HG02981 (cell line): Measurements from ENCODE around the gene UBE2I.
"Not testable (repeated sequence)": the region's sequence is repeated elsewhere in the genome, so short reads cannot be mapped to it uniquely, and the experiment has no call there.

Experiments used
- ATAC-seq: cut with Tn5 transposase; IDR thresholded peaks from one replicate; pipeline ENCODE4 v1.9.1; 2021; ENCODE audit warnings: mild to moderate bottlenecking, moderate library complexity; ENCODE audit not compliant: unreplicated experiment

UBE2I gene

DNA sequence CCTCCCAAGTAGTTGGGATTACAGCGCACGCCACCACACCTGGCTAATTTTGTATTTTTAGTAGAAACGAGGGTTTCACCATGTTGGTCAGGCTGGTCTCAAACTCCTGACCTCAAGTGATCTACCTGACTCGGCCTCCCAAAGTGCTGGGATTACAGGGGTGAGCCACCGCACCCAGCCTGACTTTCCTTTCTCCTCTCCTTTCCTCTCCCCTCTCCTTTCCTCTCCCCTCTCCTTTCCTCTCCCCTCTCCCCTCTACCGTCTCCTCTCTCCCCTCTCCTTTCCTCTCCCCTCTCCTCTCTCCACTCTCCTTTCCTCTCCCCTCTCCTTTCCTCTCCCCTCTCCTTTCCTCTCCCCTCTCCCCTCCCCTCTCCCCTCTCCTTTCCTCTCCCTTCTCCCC is 17.2 kb upstream of the UBE2I start:
- not testable (repeated sequence) for ATAC-seq

DNA sequence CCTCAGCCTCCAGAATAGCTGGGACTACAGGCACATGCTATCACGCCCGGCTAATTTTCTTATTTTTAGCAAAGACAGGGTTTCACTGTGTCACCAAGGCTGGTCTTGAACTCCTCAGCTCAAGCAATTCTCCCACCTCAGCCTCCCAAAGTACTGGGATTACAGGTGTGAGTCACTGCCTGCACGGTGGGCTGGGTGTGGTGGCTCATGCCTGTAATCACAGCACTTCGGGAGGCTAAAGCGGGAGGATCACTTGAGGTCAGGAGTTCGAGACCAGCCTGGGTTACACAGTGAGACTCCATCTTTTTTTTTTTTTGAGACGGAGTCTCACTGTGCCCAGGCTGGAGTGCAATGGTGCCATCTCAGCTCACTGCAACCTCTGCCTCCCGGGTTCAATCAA is 16.6 kb upstream of the UBE2I start:
- not testable (repeated sequence) for ATAC-seq

DNA sequence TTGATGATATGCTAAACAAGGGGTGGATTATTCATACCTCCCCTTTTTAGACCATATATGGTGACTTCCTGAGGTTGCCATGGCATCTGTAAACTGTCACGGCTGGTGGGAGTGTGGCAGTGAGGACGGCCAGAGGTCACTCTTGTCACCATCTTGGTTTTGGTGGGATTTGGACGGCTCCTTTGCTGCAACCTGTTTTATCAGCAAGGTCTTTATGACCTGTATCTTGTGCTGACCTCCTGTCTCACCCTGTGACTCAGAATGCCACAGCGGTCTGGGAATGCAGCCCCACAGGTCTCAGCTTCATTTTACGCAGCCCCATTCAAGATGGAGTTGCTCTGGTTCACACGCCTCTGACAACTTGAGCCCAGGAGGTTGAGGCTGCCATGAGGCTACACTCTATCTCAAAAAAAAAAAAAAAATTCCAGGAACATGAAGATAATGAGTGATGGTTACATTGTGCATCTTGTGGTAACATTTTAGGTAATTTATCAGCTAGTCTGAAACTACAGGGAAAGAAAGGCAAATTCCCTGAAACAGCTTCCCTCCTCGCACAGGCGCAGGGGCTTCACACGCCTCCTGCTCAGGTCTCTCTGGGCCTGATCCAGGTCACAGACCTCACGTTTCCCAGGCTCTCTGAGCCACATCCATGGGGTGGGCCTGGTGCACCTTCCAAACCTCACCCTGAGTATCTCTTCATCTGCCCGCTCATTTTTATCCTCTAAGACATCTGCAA is 15.3 kb upstream of the UBE2I start:
- no peak for ATAC-seq

DNA sequence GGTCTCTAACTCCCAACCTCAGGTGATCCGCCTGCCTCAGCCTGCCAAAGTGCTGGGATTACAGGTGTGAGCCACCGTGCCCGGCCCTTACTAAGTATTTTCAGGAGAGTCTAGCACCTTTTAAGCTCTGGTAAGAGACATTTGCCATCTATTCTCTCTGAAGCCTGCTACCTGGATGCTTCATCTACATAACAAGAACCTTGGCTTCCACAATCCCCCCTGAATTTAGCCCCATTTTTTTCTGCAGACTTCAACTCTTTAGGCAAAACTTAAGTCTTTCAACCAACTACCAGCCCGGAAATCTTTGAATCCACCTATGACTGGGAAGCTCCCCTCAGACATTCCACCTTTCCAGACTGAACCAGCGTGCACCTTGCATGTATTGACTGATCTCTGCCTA is 14.0 kb upstream of the UBE2I start:
- ATAC-seq: no peak

DNA sequence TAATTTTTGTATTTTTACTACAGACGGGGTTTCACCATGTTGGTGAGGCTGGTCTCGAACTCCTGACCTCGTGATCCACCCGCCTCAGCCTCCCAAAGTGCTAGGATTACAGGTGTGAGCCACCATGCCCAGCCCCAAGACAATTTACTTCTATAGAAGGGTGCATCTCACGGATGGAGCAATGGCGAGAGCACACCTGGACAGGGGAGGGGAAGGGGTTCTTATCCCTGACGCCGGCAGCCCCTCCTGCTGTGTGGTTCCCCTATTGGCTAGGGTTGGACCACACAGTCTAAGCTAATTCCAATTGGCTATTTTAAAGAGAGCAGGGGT is 12.8 kb upstream of the UBE2I start:
- not testable (repeated sequence) for ATAC-seq

DNA sequence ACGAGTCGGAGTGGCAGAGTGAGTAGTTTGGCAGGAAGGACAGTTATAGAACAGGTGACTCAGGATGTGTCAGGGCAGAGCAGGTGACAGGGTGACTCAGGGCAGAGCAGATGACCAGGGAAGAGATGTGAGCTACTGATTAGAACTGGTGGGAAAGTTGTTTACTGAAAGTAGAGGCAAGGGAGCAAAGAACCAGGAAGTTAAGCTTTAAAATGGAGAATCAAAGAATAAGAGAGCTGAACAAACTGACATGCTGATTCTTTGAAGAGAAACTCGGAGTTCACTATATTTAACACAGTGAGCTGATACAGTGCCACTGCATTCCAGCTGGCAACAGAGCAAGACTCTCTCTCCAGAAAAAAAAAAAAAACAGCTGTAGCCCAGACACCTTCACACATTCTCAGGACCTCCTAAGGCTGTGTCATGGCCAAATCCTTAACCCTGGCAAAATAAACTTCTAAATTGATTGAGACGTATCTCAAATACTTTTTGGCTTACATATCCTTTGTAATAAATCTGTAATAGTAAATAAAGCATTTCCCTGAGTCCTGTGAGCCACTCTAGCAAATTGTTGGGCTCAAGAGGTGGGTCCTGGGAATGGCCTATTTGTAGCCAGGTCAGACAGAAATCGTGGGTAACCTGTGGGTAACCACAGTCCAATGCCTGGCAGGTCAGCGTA is 12.3 kb upstream of the UBE2I start:
- no peak for ATAC-seq

DNA sequence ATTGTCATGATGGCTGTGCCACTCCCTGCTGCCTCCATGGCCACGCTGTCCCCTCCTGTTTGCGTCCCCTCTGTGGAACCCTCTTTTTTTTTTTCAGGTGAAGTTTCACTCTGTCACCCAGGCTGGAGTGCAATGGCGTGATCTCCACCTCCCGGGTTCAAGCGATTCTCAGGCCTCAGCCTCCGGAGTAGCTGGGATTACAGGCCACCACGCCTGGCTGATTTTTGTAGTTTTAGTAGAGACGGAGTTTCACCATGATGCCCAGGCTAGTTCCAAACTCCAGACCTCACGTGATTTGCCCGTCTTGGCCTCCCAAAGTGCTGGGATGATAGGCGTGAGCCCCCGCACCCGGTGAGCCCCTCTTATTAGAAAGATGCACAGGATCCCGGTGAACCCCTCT is 11.0 kb upstream of the UBE2I start:
- no peak for ATAC-seq

DNA sequence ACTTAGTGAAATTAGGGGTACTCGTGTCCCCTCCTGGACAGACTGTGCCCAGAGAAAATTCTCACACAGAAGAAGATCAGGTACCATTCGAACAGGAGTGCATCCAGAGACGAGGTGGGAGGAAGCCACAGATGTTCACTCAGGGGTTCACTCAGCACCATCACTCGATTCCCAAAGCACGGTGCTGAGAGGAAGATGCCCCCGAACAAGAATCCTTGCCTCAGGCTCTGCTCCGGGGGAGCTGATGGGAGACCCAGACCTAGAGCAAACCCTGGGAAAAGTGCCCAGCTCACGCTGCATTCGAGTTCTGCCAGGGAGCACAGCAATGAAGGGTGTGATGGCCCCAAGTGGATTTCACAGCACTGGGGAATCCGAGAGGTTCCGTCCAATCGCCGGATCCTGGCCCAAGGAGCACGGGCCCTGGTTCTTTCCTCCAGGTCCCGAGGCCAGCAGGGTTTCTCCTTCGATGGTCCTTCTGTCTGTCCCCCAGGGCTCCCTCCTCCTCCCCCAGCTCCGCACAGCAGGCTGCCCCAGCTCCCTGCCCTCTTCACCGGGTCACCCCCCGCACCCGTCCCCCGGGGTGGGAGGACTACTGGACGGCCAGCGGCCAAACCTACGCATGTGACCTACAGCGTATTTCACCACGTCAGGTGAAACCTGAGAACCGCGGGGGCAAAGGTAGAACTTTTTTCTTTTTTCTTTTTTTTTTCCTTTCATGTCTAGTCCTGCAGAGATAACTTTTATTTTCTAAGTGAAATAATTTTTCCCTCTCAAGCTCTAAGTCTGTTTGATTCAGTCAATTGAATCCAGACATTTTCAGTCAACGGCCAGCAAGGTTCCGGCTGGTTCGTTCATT is 10.2 kb upstream of the UBE2I start:
- no peak for ATAC-seq

DNA sequence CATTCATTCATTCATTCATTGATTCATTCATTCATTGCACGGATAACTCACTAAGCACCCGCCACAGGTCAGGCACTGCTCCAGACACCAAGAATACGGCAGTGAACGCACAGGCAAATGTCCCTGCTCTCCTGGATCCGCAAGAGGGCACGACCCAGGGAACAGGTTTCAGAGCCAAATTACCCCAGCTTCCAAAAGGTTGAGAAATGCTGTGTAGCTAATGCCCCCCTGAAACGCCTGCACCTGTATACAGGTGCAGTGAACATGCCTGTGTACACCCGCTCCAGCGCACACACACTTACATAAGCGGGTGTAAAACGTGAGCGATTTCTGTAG is 9.6 kb upstream of the UBE2I start:
- ATAC-seq: no peak

DNA sequence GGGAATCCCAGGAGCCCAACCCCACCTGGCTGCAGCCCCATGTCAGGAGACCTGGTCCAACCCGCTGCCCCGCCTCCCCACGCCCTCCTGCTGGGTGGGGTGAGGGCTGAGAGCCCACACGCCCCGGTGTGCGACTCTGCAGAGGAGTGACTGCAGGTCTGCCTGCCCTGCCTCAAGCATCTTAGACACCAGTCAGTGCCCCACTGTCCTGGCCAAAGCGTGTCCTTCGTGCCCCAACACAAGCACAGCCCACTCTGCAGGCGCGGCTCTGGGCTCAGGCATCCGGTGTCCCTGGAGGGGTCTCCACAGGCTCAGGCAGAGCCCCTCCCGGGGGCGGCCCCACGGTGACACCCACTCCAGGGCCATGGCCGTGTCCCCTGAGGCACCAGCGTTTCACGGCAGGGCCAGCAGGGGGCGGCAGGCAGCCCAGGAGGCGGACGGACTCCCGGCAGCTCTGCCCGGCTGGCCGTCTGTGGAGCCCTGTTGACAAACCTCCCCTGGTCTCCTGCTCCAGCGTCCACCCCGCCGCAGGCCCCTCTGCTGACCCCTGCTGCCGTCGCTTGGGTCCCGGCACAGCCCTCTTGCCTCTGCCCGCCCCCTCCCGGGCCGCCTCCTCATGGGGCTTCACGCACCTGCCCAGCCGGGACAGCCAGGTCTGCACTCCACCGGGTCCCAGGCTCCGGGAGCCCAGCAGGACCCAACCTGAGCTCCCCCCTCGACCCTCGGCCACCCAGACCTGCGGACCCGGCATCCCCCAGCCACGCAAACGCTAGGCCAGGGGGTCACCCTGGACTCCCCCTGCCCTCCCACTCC is 8.6 kb upstream of the UBE2I start:
- no peak for ATAC-seq

DNA sequence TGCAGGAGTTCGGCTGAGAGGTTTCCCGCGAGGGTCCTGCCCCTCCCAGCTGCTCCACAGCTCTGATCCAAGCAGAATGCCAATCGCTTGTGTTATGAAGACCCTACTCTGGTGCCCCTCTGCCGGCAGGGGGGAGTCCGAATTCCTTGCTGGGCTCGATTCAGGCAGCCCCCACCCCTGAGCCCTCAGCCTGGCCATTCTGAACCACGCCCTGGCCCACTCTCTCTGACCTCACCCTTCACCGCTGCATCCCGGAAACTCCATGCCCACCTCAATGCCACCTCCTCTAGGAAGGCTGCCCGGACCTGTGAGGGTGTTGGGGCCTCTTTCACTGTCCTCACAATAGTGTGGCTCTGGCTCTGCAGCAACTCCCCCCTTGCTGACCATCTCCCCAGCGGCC is 7.9 kb upstream of the UBE2I start:
- no peak for ATAC-seq

DNA sequence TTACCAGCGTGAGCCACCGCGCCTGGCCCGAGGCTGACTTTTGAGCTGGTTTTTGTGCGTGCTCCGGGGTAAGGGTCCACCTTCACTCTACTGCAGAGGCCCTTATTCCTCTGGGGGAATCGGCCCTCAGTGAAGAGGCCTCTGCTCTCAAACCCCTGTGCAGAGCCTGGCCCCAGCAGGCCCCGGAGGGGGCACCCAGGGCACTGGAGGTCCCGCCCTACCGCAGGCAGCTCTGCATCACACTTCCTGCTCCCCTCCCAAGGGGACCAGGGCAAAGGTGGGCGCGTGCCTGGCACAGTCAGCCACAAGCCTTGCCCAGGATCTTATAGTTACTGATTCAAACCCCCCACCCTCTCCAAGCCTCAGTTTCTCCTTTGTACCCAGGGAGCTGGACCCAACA is 3.6 kb upstream of the UBE2I start:
- ATAC-seq: no peak

DNA sequence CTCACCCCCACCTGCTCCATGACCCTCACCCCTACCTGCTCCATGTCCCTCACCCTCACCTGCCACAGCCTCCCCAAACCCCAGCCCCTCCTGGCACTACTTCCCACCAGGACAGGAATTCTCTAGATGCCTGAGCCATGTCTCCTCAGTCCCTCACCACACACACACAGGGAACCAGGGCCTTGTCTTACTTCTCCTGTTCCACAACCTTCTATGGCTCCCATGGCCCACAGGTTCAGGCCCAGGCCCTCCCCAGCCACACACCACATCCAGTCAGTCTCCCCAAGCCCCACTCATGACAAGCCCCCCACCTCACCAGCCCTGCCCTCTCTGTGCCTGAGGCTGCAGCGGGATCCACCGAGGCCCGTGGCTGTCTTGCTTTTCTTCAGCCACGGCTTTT is 3.1 kb upstream of the UBE2I start:
- no peak for ATAC-seq

DNA sequence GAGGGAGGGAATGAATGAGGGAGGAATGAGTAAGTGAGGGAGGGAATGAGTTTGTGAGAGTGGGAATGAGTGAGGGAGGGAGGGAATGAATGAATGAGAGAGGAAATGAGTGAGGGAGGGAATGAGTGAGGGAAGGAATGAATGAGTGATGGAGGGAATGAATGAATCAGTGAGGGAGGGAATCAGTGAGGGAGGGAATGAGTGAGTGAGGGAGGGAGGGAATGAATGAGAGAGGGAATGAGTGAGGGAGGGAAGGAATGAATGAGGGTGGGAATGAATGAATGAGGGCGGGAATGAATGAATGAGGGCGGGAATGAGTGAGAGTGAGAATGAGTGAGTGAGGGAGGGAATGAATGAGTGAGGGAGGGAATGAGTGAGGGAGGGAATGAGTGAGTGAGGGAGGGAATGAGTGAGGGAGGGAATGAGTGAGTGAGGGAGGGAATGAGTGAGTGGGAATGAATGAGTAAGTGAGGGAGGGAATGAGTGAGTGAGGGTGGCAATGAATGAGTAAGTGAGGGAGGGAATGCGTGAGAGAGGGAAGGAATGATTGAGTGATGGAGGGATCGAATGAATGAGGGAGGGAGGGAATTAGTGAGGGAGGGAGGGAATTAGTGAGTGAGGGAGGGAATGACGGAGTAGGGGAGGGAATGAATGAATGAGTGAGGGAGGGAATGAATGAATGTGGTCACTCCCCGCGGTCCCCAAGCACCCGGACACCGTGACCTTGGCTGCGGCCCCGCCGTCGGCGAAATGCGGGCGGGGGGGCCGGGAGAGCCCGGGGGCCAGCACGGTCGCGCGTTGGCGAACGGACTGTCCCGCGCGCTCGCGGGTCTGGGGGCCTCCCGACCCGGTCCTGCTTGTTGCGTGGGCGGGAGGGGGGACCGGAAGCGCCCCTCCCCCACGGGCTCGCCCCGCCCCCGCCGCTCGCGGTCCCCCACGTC is 1.1 kb upstream of the UBE2I start:
- ATAC-seq: peak; percentile 22

DNA sequence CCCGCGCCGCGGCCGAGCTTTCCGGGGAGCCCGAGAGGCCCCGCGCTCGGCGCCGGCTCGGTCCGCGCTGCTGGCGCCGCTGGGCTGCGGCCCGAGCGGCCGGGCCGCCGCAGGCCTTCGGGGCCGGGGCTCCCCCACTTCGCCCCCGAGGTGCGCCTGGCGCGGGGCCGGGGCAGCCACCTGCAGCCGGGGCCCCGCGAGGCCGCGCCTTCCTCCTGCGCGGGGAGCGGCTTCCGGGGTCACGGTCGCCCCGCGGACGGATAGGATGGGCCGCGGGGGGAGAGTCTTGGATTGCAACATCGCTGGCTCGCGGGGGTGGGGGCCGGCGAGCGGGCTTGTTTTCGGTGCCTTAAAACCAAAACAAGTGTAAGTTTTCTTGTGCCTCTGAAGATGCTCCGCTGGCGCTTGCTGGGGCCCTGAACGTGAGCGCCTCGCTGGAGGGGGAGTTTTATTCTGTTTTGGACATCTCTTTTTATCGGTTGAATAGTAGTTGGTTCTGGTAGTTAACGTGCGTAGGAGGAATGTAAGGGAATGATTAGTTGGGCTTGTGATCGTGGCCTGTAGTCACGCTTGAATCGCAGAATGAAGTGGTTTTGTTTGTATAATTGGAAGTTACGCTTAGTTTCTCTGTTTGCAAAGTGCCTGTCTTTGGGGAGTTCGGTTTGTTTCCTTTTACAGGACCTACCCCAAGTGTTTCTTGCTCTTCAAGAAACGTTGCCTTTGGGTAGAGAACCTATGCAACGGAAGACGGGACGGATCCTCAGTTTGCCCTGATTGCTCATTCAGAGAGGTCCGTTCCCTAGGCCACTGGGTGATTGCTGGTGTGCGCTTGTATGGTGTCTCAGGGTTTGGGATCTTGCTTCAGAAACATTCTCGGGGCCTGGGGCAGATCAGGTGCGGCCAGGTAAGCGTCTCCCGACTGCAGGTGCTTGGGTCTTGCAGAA is 724 bp downstream of the UBE2I start:
- ATAC-seq: peak; percentile 11

DNA sequence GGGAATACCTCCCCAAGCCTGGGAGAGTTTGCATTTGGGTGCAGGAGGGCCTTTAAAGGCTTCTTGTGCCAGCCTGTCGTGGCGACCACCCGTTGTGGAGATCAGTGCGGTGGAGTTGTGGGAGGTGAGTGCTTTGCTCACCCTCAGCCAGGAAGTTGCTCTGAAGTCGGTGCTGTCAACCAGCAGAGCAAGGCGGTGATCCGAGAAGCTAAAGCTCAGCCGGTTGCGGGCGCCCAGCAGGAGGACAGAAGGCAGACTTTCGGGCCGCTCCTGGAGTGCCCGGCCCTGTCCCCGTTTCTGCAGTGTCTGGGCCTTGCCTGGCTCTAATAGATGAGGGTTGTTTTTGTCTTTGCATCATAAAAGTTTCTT is 1.4 kb downstream of the UBE2I start:
- no peak for ATAC-seq

DNA sequence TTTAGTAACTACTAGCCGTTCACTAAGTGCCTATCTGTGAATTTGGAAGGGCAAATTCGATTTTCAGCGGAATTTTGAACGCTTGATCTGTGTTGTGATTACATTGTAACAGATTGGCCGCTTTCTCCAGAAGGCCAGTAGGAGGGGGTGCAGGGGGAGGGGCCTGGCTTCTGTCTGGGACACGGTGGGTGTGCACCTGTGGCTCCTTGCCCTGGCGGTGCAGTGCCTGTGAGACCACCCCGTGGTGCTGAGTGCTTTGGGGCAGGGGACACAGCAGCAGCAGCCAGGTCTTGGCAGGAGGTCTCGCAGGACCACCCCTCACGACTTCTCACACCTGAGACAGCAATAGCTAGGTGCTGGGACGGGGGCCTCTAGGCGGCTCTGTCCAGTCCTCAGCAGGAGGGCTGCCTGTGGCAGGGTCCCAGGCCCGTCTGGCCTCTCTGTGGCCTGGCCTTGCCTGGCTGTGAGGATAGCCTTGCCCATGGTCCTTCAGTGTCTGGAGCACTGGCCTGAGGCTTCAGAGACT is 1.8 kb downstream of the UBE2I start:
- ATAC-seq: no peak

DNA sequence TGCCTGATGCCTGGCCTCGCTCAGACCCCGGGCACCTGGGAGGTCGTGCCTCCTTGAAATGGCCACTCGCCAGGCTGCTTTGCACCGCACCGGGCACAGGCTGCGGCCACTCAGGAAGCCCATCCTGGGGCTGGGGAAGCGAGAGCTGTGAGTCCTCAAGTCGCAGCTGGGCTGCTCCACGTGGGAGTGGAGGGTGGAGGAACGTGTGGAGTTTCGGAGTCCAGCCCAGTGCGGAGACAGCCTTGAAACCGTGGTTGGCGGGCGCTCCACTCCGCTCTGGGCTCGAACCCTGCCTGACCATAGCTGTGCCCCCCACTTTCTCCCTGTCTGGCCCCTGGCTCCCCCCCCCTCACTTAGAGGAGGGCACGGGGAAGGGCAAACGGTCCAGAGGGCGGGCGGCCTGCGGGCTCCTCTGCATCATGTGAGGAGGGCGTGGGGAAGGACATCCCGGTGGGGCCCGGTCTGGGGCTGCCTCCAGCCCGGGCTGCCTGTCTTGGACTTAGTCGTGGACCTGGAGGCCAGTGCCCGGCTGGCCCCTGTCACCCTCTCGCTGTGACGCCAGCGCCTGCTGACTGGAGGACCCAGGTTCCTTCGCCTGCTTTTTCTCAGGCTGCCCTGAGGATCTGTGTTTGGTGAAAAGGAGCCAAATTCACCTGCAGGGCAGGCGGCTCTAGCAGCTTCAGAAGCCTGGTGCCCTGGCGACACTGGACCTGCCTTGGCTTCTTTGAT is 2.5 kb downstream of the UBE2I start:
- ATAC-seq: no peak
